ENCODE measurements around the gene EXOC4.
A peak's percentile ranks its signal among the peaks of the same experiment; 100 is the strongest.

The EXOC4 gene

DNA sequence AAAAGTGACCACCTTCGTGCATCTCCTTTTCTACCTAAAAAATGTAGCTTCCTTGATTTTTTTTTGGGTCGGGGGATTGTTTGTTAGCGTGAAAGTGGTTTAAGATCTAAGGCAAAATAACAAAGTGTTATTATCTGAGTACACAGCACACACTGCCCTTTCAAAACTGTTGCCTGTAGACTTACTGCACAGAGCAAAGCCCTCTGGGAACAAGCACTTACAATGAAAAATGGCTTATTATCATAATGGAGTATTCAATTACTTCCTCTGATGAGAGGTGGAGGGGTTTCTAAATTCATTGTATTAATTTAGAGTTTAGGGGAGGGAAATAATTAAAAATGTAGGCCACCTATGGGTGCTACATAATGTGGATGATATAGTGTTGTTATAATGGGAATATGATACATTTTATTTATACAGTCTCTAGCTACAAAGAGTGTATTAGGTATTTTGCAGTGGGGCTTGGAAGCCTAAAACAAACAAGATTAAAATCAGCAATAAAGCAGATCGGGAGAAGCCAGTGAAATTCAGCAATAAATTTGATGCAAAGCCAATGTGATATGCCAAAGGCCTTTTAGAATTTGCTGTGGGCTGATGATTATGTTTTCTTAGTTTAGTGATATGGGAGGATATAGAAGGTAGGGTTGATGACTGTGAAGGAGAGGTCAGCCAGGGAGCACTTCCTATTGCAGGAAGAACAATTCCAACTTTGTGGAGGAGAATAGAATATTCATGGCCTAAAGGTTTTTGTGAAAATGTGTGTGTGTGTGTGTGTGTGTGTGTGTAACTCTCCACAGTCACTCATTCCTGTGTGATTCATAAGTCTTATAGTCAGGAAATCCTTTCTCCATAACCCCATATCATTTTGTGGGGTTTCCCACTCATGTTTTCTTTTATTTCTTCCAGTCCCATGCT lies 17.7 kb upstream of the EXOC4 start:
- H3K27ac ChIP-seq: peak overlapping the region; percentile 87
- TF ChIP-seq, protein P1, sequence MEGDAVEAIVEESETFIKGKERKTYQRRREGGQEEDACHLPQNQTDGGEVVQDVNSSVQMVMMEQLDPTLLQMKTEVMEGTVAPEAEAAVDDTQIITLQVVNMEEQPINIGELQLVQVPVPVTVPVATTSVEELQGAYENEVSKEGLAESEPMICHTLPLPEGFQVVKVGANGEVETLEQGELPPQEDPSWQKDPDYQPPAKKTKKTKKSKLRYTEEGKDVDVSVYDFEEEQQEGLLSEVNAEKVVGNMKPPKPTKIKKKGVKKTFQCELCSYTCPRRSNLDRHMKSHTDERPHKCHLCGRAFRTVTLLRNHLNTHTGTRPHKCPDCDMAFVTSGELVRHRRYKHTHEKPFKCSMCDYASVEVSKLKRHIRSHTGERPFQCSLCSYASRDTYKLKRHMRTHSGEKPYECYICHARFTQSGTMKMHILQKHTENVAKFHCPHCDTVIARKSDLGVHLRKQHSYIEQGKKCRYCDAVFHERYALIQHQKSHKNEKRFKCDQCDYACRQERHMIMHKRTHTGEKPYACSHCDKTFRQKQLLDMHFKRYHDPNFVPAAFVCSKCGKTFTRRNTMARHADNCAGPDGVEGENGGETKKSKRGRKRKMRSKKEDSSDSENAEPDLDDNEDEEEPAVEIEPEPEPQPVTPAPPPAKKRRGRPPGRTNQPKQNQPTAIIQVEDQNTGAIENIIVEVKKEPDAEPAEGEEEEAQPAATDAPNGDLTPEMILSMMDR (conservative IDR thresholded peaks at IDR 0.05): no peak

DNA sequence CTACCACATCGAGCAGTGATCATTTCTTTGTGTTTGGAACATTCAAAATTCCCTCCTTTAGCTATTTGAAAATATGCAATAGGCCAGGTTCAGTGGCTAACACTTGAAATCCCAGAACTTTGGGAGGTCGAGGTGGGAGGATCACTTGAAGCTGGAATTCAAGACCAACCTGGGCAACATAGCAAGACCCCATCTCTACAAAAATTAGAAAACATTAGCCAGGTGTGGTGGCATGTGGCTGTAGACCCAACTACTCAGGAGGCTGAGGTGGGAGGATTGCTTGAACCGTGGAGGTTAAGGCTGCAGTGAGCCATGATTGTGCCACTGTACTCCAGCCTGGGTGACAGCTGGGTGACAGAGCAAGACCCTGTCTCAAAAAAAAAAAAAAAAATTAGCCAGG lies 15.3 kb upstream of the EXOC4 start:
- TF ChIP-seq, protein P1 (conservative IDR thresholded peaks at IDR 0.05): no peak
- H3K27ac ChIP-seq: no peak overlapping the region

DNA sequence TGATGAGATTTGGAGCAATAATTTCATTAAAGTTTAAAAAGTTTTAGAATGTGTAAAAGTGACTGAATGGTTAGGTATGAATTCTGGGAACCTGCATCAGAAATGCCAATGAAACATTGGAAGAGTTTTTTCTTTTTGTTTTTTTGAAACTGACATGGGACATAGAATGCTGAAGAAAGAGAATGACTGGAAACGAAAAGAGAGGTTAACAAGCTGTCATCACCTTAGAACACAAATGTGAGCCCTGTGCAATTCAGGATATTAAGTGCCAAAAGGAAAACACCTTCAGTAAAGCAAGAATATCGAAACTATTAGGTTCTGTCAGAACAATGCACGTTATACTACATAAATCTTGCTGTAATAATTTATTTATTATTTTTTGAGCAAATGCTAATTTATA lies 12.6 kb upstream of the EXOC4 start:
- no peak overlapping the region for H3K27ac ChIP-seq
- TF ChIP-seq, protein P1 (conservative IDR thresholded peaks at IDR 0.05): no peak

DNA sequence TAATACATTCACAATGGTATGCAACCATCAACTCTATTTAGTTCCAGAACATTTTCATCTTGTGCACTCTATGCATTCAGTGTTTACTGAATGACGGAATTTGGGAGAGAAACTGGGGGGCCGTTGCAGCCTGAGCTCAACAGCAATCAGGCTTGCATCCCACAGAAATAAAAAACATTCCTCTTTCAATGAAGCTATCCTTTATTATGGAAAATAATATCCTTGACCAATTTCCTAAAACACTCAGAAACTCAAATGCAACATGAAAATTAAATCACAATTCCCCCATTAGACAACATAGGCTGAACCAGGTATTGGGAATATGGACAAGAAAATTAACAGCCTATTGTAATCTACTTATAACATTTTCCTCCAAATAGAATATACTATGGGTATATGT lies 6.3 kb upstream of the EXOC4 start:
- no peak overlapping the region for H3K27ac ChIP-seq
- TF ChIP-seq, protein P1 (conservative IDR thresholded peaks at IDR 0.05): no peak

DNA sequence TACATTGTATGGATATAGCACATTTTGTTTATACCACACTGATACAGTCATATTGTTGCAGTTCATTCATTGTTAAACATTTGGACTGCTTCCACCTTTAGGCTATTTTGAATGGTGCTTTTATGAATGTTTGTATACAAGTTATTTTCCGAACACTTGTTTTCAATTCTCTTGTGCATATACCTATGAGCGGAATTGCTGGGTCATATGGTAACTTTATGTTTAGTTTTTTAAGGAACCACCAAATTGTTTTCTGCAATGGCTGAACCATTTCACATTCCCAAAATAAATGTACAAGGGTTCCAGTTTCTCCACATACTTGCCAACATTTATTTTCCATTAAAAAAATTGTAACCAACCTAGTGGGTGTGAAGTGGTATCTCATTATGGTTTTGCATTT lies 4.0 kb upstream of the EXOC4 start:
- TF ChIP-seq, protein P1 (conservative IDR thresholded peaks at IDR 0.05): no peak

DNA sequence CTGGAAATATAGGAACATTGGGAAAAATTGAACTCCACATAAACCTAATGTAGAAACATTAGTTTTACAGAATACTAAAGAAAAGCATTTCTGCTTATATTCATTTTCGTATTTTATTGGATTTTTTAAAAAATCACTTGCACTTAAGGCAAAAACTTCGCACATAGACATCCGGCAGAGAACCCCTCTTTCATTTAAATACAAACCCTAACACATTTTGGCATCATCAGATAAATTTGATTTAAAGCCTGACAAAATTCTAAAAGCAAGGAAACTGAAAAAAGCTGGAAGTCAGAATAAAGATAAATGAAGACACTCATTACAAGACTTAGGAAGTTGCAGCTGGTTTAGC lies 396 bp upstream of the EXOC4 start:
- TF ChIP-seq, protein P1 (conservative IDR thresholded peaks at IDR 0.05): no peak
- no peak overlapping the region; the same call in 1 of the 2 replicates for H3K27ac ChIP-seq

More for the DNA sequence above, 4.0 kb upstream of the EXOC4 start:
- H3K27ac ChIP-seq: no peak overlapping the region

DNA sequence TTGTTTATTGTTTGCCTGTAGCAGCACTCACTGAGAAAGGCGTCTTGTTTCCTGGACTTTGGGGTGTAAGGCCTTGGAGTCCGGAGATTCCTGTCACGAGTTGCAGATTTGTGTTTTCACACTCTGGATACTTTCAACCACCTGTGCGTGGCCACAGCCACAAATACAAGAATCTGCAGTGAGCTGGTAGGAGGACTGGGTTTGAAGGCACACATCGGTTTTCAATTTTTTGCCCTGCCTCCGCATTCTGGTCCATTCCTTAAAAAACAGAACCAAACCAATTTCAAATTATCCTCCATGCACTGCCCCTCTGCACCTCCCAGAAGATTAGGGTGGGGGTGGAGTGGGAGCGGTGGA lies 619 bp downstream of the EXOC4 start:
- H3K27ac ChIP-seq: peak overlapping the region; percentile 85
- TF ChIP-seq, protein P1 (conservative IDR thresholded peaks at IDR 0.05): no peak

Data from VCaP (cell line).